ENCODE results near the gene PTPN20.

- TF ChIP-seq POLR2A (IDR thresholded peaks at IDR 0.05; ENCODE audit: low read length) (no peak), GATA1 (IDR thresholded peaks at IDR 0.05; ENCODE audit: low read depth, low read length) (no peak)
These were observed 102.4 kb downstream of the PTPN20 start for GRCh38 chr10:47013507-47014154.

Measured in erythroblast (primary cell).